HG03378 (cell line): ENCODE measurements around the gene PLEKHA8.
A peak's percentile ranks its signal among the peaks of the same experiment; 100 is the strongest.

Source experiments
- ATAC-seq: cut with Tn5 transposase; IDR thresholded peaks from one replicate; pipeline ENCODE4 v1.9.1; 2021; ENCODE audit warnings: mild to moderate bottlenecking, moderate library complexity; ENCODE audit not compliant: unreplicated experiment

Gene PLEKHA8

DNA sequence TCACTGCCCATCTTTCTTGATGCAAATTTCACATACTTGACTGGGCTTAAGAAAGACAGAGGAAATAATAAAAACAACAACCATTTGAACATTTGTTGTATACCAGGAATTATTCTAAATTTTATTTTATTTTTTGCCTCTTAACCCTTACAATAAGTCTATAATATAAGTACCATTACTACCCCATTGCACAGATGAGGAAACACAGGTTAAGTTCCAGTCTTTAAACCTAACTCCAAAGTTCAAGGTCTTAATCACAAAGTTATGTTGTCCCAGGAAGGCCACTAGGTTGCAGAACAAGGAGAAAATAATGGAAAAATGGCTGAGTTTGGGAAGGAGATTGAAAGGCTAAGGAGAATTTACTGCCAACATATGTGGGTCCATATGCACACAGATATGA lies 5.2 kb upstream of the PLEKHA8 start:
- ATAC-seq: no peak

DNA sequence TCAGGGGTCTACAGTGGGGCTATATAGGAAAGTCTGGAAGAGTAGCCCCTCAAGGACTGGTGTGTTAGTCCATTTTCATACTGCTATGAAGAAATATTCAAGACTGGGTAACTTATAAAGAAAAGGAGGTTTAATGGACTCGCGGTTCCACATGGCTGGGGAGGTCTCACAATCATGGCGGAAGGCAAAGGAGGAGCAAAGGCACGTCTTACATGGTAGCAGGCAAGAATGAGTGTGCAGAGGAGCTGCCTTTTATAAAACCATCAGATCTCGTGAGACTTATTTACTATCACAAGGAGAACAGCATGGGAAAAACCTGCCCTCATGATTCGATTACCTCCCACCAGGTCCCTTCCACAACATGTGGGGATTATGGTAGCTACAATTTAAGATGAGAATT lies 4.7 kb upstream of the PLEKHA8 start:
- ATAC-seq: no peak

DNA sequence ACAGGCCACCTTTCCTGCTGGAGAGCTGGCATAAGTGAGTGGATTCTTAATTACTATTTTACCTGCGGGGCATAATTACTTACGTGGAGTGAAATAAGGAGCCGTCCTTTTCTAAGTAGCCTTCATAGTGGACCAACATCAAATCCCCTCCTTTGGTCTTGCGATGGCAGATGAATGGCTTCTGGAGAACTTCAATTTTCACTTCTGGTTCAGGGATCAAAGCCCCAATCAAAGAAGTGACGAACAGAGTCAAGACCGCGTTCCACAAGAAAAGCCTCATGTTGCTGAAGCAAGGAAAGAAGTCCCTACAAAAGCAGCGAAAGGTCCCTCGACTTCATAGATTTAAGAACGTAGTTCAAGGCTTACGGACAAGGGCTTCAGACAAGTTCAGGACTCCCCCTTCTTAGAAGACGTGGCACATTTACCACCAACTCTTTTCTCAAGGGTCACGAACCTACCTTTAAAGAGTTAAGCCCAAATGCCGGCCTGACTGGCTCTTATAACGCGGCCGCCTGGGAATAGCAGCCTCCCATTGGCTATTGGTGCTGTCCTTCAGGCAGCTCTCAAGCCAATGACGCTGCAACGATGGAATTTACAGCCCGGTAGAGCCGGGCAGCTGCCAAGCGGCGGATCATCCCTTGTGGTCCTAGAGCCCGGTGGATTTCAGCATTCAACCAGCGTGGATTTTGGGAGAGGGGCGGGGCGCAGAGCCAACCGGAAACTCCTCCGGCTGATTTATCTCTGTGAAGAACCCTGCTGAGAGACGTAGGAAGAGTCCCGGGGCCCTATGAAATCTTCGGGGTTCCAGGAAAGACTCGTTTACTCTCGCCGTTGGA lies 1.8 kb upstream of the PLEKHA8 start, which contains the start of gene FKBP14:
TSS of gene FKBP14 (minus strand) at position 474 of the 836 bp plus-strand sequence. CDS start at position 280, 194 bp downstream.
- peak; percentile 70 for ATAC-seq

DNA sequence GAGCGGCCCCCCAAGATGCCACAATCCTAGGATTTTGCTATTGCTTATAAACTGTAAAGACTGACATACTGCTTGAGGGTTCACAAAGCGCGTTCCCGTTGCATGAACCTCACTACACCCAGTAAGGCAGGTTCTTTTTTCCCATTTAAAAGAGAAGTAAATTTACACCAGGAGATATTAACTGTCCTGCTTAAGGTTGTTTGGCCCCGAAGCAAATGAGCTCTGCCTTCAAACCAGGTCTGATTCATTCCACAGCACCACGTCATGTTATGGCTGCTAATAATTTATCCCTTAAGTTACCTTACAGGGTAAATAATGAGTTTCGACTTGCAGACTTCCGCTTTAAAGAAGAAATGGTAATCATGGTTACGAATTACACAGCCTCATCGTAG lies 1.2 kb upstream of the PLEKHA8 start:
- ATAC-seq: peak; percentile 26

DNA sequence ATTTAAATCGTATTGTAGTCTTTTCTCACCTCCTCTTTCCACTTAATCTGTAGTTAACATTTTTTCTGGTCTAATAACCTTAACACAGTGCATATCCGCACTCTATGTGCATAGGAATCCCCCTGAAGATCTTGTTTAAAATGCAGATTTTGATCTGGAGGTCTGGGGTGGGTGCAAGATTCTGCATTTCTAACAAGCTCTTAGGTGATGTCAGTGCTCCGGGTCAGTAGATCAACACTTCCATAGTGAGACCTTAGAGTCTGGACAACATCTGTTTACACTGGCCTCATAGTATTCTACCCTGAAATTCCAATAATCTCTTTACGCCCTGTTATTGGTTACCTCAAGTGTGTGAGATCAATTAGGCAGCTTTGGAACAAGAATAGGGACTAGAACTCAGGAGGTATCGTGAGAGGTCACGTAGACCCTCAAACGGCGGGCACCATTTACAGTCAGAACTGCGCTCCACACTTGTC lies 434 bp upstream of the PLEKHA8 start:
- no peak for ATAC-seq

DNA sequence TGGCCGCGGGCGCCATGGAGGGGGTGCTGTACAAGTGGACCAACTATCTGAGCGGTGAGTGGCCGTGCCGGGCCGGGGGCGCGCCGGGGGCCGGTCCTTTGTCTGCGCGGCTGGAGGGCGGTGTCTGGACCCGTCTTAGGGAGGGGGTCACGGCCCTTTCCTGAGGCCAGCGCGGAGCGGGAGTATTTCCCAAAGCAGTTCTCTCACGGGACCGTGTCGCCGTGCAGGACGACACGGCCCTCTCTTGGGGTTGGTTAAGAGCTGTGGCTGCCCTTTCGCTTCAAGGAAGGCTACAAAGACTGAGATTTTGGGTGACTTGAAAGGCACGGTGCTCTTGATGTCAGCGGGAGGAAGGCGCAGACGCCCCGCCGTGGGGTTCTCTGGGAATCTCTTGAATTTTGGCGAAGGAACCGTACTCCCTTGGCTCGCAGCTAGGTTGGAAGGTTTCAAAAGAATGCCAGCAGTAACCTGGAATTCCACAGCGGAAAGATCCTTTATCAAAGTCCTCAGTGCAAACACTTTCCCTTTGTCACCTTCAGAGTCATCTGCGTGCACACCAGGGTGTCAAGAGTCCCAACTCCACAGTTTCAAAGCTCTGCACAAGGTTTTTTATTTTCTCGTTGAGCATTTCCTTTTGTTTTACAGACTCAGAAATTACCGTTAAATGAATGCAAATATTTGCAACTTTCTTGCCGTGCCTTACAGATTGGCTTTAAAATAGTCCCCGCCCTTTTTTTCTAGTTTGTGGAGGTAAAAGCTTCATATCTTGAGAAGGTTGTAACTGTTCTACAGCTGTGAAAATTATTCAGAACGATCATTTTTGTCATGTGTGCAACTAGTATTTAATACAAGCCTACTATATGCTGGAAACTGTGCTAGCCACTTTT lies 780 bp downstream of the PLEKHA8 start:
- ATAC-seq: peak; percentile 10

DNA sequence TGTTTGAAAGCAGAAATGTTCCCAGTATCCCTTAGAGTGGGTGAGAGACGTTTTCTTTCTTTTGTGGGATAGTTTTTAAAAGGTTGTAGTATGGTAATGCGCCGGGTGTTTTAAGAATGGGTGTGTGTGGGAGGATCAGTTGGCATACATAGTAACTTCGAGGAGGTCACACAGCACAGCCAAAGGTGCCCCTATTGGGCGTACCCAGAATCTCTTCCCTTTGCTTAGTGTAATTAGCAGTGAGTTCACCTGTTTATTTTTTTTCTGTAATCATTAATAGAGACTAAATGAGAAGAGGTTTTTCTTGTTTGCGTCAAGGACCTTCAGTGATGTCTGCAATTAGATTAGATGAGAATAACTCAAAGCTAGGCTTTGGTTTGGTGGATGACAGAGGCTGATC lies 1.5 kb downstream of the PLEKHA8 start:
- no peak for ATAC-seq

DNA sequence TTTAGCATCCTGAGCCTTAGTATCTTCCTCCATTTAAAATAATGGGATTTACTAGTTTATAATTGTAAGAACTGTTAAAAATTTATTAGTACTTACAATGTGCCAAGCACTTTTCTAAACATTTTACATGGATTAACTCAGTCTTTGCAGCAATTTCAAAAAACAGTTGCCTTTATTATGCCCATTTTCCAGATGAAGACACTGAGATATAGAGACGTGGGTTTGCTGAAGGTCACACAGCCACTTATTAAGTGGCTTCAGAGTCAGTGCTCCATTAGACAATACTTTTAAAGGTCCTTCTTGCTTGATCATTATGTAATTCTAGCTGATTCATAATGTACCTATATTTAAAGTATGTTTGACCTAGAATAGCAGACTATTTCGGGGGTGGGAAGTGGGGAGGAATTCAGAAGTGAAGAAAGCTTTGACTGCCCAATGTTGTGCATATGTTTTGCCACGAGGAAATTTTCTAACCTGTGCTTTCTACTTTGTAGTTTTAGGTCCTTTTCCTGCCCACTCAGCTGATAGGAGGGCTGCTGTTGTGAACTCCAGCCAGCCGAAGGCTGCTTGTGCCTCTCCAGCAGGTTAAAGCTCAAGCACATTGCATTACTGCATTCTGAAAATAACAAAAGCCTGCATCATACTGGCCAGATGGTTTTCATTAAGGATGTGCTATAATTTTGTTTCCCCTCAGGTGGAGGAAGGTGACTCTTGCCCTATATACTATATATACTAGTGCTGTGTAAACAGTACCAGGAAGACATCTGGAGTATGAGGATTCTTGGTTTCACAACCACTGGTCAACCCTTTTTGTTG lies 4.3 kb downstream of the PLEKHA8 start:
- no peak for ATAC-seq

DNA sequence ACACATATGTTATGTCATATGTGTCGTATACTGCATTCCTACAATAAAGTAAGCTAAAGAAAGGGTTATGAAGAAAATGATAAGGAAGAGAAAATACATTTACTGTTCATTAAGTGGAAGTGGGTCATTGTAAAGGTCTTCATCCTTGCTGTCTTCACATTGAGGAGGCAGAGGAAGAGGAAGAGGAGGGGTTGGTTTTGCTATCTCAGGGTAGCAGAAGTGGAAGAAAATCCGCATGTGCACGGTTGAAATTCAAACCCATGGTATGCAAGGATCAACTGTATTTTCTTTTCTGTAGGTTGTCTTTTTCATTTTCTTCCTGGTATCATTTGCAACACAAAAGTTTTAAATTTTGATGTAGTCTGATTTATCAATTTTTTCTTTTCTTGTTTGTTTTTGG lies 6.3 kb downstream of the PLEKHA8 start:
- no peak for ATAC-seq

DNA sequence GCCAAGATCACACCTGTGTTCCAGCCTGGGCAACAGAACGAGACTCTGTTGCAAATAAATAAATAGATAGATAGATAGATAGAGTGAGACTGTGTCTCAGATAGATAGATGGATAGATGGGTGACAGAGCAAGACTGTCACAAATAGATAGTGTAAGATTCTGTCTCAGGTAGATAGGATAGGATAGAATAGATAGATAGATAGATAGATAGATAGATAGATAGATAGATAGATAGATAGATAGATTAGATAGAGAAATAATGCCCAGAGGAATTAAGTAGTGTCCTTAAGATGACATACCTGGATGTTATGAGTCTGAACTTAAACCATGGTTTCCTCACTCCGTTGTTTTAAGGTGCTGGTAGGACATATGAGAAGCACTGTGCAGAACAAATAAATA lies 8.0 kb downstream of the PLEKHA8 start:
- no peak for ATAC-seq

DNA sequence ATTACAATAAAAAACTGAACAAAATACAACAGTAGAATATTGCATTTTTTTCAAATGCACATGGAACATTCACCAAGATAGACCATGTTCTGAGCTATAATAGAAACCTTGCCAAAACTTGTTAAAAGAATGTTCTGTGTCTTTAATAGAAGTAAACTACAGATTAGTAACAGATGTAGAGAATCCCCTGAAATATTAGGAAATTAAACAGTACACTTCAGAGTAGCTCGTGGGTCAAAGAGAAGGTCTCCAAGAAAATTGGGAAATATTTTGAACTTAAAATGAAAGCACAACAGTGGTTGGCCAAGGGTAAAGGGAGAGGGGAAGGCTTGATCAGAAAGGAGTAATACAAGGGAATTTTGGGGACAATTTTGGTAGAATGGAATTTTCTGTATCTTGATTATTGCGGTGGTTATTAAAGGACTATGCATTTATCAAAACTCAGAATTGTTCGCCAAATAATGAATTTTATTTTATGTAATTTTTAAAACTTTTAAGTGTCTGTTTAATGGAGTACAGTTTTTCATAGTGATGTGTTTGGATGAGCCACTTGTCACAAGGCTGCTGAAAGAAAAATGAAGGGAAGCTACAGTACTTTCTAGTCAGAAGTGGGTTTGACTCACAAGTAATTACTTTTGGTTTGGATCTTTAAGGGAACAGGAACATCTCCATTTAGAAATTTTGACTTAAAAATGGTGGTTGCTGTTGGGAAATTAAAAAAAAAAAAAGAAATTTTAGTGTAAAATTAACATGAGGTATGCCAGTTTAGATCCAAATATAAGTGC lies 10.2 kb downstream of the PLEKHA8 start:
- ATAC-seq: no peak

DNA sequence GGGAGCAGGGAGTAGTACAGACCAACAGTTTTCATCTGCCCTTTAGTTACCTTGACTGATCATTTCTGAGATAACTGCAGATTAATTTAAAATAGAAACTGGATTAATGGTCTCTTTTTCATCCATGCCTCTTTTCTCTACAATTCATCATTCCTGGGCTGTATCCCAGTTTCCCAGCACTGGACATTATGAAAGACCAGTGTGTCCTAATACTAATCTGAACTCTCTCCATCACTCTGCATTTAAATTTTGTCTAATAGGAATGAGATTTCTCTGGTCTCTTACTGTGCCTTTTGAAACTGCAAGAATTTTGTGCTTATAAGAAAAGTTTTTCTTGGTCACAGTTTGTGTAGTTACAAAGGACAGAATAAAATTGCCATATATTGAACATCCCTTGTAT lies 12.7 kb downstream of the PLEKHA8 start:
- ATAC-seq: no peak

DNA sequence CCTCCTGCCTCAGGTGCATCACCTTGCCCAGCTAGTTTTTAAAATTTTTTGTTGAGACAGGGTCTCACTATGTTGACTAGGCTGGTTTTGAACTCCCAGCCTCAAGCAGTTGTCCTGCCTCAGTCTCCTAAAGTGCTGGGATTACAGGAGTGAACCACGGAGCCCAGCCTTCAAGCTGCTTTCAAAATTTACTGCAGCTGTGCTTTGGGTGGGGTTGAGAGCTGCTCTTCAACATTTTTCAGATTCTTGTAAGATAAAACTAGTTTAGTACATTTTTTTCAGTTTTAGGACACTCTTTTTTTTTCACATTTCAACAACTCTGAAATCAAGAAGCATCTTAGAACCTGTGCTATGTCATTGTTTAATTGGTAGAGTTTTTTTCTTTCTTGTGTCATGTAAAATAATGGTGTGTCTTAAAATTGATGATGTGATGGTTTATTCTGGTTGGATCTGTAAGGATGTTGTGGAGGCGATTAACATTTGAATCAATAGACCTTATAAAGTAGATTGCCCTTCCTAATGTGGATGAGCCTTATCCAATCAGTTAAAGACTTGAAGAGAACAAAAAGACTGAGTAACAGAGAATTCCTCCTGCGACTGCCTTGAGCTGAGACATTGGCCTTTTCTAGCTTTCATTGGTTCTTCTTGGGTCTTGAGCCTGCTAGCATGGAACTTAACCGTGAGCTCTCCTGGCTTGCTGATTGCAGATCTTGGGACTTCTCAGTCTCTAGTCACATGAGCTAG lies 13.5 kb downstream of the PLEKHA8 start:
- ATAC-seq: no peak

DNA sequence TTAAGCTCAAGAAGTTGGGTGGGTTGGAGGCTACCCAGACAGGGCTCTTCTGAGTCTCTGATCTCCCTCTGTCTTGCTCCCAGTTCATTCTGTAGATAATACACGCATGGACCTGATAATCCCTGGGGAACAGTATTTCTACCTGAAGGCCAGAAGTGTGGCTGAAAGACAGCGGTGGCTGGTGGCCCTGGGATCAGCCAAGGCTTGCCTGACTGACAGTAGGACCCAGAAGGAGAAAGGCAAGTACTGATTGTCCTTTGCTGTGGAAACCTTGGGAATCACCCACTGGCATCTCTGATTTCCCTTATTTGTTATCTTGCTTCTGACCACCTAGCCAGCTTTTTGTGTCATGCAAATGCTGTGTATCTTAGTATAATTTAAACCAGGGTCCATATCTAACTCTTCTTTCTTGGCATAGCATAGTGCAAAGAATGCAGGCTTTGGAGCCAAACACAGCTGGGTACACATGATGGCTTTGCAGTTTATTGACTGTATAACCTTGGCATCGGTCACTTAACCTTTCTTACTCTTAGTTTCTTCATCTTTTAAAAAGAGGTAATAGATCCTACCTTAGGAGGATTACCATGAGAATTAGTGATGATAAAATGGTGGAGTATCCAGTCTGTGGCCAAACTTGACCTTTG lies 18.0 kb downstream of the PLEKHA8 start:
- no peak for ATAC-seq

DNA sequence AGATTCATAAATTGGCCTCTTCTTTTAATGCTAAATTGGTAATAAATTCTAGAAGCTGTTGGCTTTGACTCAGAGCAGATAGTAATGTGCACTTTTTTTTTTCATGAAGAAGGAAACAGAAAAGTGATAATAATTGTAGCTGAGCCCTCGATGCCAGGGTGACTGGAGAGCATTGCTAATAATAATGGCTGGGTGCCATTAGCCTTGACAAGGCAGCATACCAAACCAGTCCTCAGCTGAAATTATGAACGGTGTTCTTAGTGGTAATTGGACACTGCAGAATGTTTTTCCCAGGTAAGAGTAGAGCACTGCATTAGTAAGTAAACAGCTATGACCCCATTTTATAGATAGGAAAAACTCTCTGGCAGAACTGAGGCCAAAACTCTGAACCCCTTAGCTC lies 18.9 kb downstream of the PLEKHA8 start:
- ATAC-seq: no peak

DNA sequence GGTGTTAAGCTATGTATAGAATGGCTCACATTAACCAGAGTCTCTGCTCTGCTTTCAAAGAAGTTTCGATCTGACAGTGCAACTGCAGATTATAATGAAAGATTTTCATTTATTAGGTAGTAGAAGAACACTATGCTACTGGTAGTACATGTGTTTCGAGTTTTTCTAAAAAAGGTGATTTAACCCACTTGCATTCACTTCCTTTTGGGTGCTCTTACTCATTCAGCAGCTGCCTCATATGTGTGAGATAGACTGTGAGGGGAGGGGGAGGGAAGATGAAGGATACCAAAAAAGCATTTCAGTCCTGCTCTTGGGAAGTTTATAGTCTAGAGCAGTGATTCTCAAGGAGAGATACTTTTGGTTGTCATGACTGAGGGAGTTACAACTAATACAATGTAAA lies 20.4 kb downstream of the PLEKHA8 start:
- no peak for ATAC-seq

DNA sequence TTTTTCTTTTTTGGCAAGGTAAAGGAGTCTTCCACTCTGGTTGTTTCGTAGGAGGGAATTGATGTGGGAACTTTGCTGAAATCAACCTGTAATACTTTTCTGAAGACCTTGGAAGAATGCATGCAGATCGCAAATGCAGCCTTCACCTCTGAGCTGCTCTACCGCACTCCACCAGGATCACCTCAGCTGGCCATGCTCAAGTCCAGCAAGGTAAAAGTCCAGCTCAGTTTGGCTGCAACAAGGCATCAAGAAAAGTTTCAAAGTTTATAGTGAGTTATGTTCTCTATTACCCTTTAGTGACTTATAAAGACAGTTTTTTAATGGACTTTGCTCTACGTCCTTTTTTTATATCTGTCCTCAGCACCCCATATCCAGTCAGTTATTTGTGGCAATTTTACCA lies 21.0 kb downstream of the PLEKHA8 start:
- no peak for ATAC-seq

DNA sequence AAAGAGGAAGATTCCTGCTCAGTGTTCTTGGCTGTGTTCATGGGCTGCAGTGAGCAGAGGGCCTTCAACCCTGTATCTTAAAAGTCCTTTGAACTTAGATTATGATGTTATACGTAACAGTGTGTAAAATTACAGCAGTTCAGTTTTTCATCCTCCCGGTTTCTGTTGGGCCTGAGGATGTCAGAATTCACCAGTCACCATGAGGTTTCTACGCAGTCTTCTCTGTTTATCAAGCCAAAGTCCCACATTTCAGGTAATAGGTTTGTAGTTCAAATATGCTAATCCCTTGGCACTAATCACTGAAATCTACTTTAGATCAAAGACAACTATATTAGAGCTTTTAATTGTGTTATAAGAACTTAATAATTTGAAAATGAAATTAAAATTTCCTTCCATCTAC lies 24.9 kb downstream of the PLEKHA8 start:
- no peak for ATAC-seq

DNA sequence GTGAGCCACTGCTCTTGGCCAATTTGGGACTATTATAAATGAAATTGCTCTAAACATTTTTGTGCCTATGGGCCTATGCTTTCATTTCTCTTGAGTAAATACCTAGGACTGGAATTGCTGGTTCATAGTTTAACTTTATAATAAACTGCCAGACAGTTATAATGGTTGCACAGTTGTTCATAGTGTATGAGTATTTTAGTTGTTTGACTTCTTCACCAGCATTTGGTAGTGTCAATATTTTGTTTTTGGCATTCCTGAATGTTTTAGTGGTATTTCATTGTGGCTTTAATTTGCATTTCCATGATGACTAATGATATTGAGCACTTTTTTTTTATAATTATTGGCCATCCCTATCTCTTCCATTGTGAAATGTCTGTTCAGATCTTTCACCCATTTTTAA lies 29.5 kb downstream of the PLEKHA8 start:
- no peak for ATAC-seq
